SK-N-MC (cell line): ENCODE measurements around the gene STRN4.
"Not testable (repeated sequence)": the region's sequence is repeated elsewhere in the genome, so short reads cannot be mapped to it uniquely, and the experiment has no call there.

Experiments used
- DNase-seq: peaks from one replicate; pipeline ENCODE4 v3.0.0-alpha.2; 2011; ENCODE audit warnings: low read depth, low spot score
- H3K27ac ChIP-seq: fragments of 200-600 bp; sonication (generic); 2 replicates; pipeline ENCODE4 v1.5.1; 2016; ENCODE audit warnings: mixed run types
- H3K36me3 ChIP-seq: fragments of 200-600 bp; sonication (generic); 2 replicates; pipeline ENCODE4 v1.6.1; 2017; ENCODE audit warnings: antibody characterized with exemption, low read length, mixed read lengths; ENCODE audit not compliant: insufficient read depth
- H3K4me3 ChIP-seq: fragments of 200-600 bp; sonication (generic); 2 replicates; pipeline ENCODE4 v1.5.1; 2016
- H3K9ac ChIP-seq: fragments of 200-600 bp; sonication (generic); 2 replicates; pipeline ENCODE4 v1.8.0; 2017; ENCODE audit warnings: mixed run types, mixed read lengths; ENCODE audit not compliant: insufficient read length
- H3K9me3 ChIP-seq: fragments of 200-600 bp; sonication (generic); 2 replicates; pipeline ENCODE4 v1.6.1; 2017; ENCODE audit warnings: low read depth, mild to moderate bottlenecking, antibody characterized with exemption, low read length, moderate library complexity, mixed read lengths
- EZH2 ChIP-seq: fragments of 200-600 bp; sonication (generic); IDR thresholded peaks from one replicate; pipeline ENCODE4 v1.6.1; 2017; ENCODE audit warnings: antibody characterized with exemption
- FOXP2 ChIP-seq: optimal IDR thresholded peaks from 2 replicates; pipeline ENCODE3; 2011; ENCODE audit warnings: mild to moderate bottlenecking, moderate library complexity; ENCODE audit not compliant: insufficient read depth; ENCODE audit errors: extremely low read length, control extremely low read depth
- POLR2AphosphoS5 ChIP-seq: IDR thresholded peaks from 2 replicates; pipeline ENCODE4 v1.6.1; 2012; ENCODE audit warnings: mild to moderate bottlenecking, low read depth, low read length, borderline replicate concordance

STRN4 gene

DNA sequence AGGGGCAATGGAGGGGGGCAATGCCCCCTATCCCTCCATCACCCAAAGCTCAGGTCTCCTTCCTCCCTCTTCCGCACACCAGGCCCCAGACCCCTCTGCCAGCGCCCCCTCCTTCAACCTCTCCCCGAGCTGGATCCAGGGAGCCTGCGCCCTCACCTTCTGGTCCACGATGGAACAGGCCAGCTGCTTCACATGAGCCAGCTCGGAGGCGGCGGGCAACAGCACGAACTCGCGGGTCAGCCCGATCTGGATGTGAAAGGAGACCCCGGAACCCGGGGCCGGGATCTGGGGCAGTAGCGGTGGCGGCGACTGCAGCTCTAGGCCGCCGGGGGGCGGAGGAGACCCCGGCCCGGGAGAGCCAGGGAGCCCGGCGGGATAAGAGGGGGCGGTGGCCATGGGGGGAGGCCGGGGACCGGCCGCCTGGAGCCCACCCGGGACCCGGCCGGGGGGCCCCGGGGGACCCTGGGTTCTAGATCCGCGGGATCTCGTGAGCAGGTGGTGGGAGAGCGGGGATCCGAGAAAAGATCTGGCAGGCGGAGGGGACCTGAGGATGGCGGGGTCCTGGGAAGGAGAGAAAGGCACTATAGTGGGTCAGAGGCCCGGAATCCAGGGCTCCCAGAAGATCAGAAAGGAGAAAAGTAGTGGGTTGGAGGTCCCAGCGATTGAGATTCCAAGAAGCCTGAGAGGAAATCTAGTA, 30.1 kb downstream of the STRN4 start:
- H3K36me3 ChIP-seq, result peaks cover 9% of the 10 kb centered on the region; the same call in 1 of the 2 replicates
- TF ChIP-seq FOXP2, result no peak
- TF ChIP-seq POLR2AphosphoS5, result no peak
- TF ChIP-seq EZH2, result no peak
- DNase-seq, result no peak
- peak overlapping the region; percentile 85 for H3K4me3 ChIP-seq
- 0 out of 2 replicates have a peak overlapping the region, but pooled peaks have one; percentile 12 for H3K27ac ChIP-seq
- H3K9me3 ChIP-seq, result no peaks in the 10 kb centered on the region
- peak overlapping the region; percentile 80 for H3K9ac ChIP-seq

DNA sequence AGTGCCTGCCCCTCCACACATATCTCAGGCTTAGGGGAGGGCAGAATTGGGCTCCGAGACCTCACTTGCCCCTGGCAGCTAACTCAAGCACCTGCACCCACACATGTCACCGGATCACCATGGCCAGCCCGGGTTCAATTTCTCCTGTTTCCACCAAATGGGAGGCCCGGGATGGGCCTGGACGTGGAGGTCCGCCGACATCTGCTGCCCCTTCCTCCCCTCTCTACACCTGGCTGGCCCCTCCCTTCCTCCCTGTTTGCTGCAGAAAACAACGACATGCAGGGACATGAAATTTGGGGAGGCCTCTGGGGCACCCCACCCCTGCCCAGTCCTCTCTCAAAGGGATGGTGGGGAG, 30.7 kb downstream of the STRN4 start:
- TF ChIP-seq FOXP2, result no peak
- no peak for TF ChIP-seq POLR2AphosphoS5
- TF ChIP-seq EZH2, result no peak
- peak overlapping the region; percentile 14 for H3K9ac ChIP-seq
- H3K9me3 ChIP-seq, result no peaks in the 10 kb centered on the region
- H3K36me3 ChIP-seq, result peaks cover 4% of the 10 kb centered on the region; the same call in 1 of the 2 replicates
- no peak overlapping the region for H3K27ac ChIP-seq
- peak overlapping the region; percentile 85 for H3K4me3 ChIP-seq
- DNase-seq, result no peak

DNA sequence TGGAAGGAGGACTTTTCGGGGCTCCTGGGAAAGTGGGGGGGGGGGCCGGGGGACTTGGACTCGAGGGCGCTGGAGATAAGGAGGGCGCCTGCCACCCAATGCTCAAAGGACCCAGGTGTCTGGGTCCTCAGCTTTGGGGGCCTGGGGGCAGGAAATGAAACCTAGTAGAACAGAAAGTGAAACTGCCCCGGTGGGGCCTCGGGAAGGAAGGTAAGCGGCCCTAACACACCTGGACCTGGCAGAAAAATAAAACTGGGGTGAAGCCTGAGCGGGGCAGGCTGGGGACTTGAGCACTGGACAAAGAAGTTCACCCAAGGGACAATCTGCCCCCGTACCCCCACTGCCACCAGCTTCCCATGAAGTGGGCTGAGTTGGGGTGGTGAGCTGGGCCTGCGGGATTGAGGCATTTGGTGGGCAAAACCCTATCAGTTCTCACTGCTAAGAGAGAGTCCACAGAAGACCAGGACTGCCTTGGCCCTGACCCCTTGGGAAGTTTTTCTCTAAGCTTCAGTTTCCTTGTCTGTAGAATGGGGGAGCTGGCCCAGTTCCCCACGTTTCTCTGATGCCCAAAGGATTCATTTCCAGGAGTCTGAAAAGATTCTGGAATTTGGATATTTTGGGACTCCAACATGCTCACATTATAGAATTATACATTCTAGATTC, 31.7 kb downstream of the STRN4 start:
- H3K4me3 ChIP-seq, result peak overlapping the region; percentile 85
- H3K36me3 ChIP-seq, result peaks cover 1% of the 10 kb centered on the region; the same call in 1 of the 2 replicates
- no peak for TF ChIP-seq EZH2
- no peak for TF ChIP-seq POLR2AphosphoS5
- TF ChIP-seq FOXP2, result no peak
- H3K27ac ChIP-seq, result no peak overlapping the region
- peak overlapping the region; percentile 14 for H3K9ac ChIP-seq
- DNase-seq, result no peak
- H3K9me3 ChIP-seq, result no peaks in the 10 kb centered on the region

DNA sequence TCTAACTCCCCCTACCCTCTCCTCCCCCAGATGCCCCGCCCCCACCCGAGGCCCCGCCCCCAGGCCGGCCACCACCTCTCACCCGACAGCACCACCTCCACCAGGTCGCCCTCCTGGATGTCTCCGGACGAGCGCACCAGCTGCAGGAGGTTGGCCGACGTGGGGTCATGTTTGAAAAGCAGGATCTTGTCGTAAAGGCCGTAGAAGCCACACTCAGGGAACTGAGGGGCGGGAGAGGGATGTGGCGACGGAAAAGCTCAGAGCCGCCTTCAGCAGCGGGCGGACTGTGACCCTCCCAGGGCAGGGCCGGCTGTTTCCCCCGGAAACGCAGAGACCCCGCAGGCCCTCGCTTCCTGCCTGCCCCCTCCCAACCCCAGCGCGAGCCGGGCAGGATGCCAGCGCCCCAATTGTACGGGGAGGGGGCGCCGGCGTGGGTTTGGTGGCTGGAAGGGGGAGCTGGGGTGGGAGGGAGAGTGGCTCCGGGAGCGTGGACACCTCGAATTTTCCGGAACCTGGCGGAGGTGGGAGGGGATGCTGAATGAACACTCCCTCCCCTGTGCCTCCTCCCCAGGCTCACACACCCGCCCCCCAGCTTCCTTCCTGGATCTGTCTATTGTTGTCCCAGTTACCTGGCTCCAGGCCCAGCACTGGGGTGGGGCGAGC, 32.3 kb downstream of the STRN4 start:
- Histone ChIP-seq H3K27ac (no peak overlapping the region), H3K9ac (no peak overlapping the region), H3K36me3 (peaks cover 3% of the 10 kb centered on the region; the same call in 1 of the 2 replicates), H3K9me3 (no peaks in the 10 kb centered on the region), H3K4me3 (peak overlapping the region; percentile 85)
- DNase-seq, result no peak
- TF ChIP-seq EZH2, result no peak
- no peak for TF ChIP-seq POLR2AphosphoS5
- no peak for TF ChIP-seq FOXP2

DNA sequence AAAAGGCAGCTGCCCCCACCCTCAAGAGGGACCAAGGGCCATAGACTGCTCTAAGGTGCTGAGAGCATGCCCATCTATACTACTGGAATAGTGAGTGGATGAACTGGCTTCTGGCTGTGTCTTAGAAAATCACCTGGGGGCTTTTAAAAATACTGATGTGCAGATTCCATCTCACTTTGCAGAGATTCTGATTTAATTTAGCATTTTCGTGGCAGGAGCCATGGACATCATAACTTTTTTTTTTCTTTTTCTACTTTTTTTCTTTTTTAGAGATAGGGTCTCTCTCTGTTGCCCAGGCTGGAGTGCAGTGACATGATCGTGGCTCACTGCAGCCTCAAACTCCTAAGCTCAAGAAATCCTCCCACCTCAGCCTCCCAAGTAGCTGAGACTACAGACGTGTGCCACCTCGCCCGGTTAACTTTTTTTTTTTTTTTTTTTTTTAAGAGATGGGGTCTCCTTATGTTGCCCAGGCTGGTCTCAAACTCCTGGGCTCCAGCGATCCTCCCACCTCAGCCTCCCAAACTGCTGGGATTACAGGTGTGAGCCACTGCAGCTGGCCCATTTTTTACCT, 33.4 kb downstream of the STRN4 start:
- not testable (repeated sequence) for H3K27ac ChIP-seq, H3K9me3 ChIP-seq, H3K36me3 ChIP-seq, DNase-seq, H3K9ac ChIP-seq, H3K4me3 ChIP-seq

DNA sequence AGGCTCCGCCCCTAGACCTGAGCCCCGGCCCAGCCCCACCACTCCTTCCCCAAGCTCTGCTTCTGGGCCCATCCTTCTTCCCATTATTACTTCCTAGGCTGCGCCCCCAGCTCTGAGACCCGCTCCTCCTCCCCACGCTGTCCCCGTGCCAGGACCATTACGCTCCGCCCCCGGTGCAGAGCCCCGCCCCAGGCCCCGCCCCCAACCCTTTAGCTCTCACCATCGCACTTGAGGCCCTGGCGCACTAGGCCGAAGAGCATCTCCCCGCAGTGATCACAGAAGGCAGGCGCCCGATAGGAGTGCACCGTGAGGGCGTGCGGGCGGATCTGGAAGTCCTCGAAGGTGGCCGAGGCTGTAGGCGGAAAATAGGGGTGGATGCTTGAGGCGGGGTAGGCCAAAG, 35.6 kb downstream of the STRN4 start:
- Histone ChIP-seq H3K36me3 (peaks cover 3% of the 10 kb centered on the region; the same call in 1 of the 2 replicates), H3K27ac (no peak overlapping the region)

DNA sequence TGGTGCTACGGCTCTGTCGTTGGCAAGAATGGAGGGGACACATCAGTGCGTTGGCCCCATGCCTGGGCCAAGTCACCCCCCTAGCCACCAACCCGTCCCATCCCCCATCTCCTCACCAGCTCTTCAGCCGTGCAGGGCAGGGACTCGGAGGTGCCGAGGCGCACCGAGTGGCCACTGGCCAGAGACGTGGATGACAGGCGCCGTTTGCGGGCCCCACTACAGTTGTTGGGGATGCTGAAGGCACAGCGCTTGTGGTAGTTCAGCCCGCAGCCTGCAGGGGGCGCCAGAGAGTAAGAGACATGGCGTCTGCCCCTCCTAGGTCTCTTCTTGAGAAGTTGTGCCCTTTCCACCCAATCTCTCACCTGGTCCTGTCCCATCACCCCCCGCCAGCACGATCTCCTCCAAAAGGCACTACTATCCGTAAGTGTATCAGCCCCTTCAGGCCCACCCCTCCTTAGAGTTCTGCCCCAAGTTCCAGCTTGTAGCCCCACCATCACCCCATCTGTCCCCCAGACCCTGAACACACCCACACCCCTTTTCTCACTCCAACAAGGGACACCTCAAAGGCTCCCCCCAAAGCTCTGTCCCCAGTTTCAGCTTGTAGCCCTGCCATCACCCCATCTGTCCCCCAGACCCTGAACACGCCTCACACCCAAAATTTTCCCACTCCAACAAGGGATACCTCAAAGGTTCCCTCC, 41.7 kb downstream of the STRN4 start:
- Histone ChIP-seq H3K36me3 (peaks cover 4% of the 10 kb centered on the region; the same call in 1 of the 2 replicates), H3K9me3 (no peaks in the 10 kb centered on the region), H3K4me3 (no peak overlapping the region), H3K27ac (no peak overlapping the region), H3K9ac (no peak overlapping the region)
- DNase-seq, result no peak
- TF ChIP-seq FOXP2, result no peak
- TF ChIP-seq EZH2, result no peak

More for the DNA sequence above, 35.6 kb downstream of the STRN4 start:
- DNase-seq, result no peak
- no peaks in the 10 kb centered on the region for H3K9me3 ChIP-seq
- no peak for TF ChIP-seq FOXP2
- TF ChIP-seq POLR2AphosphoS5, result no peak
- no peak for TF ChIP-seq EZH2
- no peak overlapping the region for H3K9ac ChIP-seq
- no peak overlapping the region for H3K4me3 ChIP-seq

DNA sequence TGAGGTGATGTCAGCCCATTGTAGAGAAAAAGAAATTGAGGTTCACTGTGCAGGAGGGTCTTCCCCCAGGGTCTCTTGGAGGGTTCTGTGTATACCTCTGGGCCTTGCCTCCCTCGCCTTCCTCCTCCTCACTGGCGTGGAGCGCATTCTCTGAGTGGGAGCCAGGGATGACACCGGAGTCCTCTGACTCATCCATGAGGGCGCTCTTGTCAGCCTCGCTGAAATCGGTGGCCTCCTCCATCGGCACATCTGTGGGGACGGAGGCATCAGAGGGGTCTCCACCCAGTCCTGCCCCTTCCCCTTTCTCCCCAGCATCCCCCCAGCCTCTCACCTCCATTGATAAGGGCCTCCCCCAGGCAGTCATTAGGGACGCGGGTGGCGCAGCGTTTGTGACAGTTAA, 45.5 kb downstream of the STRN4 start:
- Histone ChIP-seq H3K9me3 (no peaks in the 10 kb centered on the region), H3K9ac (no peak overlapping the region), H3K36me3 (peaks cover 4% of the 10 kb centered on the region; the same call in 1 of the 2 replicates), H3K27ac (no peak overlapping the region), H3K4me3 (no peak overlapping the region)
- no peak for DNase-seq
- TF ChIP-seq EZH2, result no peak
- no peak for TF ChIP-seq POLR2AphosphoS5
- TF ChIP-seq FOXP2, result no peak
